ENCODE data around the gene NOL12. TPM values are rescaled to one million over a fixed set of nuclear protein-coding genes. Genes with fewer than 3 reads are reported as not detected.

Gene NOL12
- total and polyA plus RNA-seq, 8 donors: 16.2 to 26.3 (median 20.3) TPM

- H3K4me1 ChIP-seq: peaks cover 13 to 41% of the 10 kb centered on the region in 2 donors
- ATAC-seq: no peak
Observed at GRCh38 chr22:37662039-37662438, 24.1 kb upstream of the NOL12 start.

GRCh38 chr22:37663521-37664140 lies 22.5 kb upstream of the NOL12 start:
- Histone ChIP-seq H3K36me3 (peaks cover 0 to 16% of the 10 kb centered on the region in 2 donors), H3K27me3 (no peaks in the 10 kb centered on the region), H3K4me1 (peaks cover 13 to 35% of the 10 kb centered on the region in 2 donors), H3K4me3 (no peak overlapping the region), H3K27ac (no peak overlapping the region), H3K9me3 (no peaks in the 10 kb centered on the region)
- ATAC-seq (no peak), DNase-seq (peak in 1 of 4 donors; percentile 46)
- intact Hi-C loops (cut with DNase I): no loop called here
- TF ChIP-seq, protein P1, sequence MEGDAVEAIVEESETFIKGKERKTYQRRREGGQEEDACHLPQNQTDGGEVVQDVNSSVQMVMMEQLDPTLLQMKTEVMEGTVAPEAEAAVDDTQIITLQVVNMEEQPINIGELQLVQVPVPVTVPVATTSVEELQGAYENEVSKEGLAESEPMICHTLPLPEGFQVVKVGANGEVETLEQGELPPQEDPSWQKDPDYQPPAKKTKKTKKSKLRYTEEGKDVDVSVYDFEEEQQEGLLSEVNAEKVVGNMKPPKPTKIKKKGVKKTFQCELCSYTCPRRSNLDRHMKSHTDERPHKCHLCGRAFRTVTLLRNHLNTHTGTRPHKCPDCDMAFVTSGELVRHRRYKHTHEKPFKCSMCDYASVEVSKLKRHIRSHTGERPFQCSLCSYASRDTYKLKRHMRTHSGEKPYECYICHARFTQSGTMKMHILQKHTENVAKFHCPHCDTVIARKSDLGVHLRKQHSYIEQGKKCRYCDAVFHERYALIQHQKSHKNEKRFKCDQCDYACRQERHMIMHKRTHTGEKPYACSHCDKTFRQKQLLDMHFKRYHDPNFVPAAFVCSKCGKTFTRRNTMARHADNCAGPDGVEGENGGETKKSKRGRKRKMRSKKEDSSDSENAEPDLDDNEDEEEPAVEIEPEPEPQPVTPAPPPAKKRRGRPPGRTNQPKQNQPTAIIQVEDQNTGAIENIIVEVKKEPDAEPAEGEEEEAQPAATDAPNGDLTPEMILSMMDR (IDR thresholded peaks at IDR 0.05): no peak

More at GRCh38 chr22:37662039-37662438, 24.1 kb upstream of the NOL12 start:
- no peak overlapping the region for H3K27ac ChIP-seq
- no peak overlapping the region for H3K4me3 ChIP-seq
- H3K9me3 ChIP-seq: no peaks in the 10 kb centered on the region
- DNase-seq: no peak
- TF ChIP-seq, protein P1 (IDR thresholded peaks at IDR 0.05): no peak
- H3K36me3 ChIP-seq: peaks cover 0 to 16% of the 10 kb centered on the region in 2 donors
- intact Hi-C loops (cut with DNase I): no loop called here
- H3K27me3 ChIP-seq: no peaks in the 10 kb centered on the region

- no peaks in the 10 kb centered on the region for H3K27me3 ChIP-seq
- TF ChIP-seq, protein P1 (IDR thresholded peaks at IDR 0.05): no peak
- H3K36me3 ChIP-seq: peaks cover 0 to 16% of the 10 kb centered on the region in 2 donors
- intact Hi-C loops (cut with DNase I): no loop called here
- H3K9me3 ChIP-seq: no peaks in the 10 kb centered on the region
- H3K4me1 ChIP-seq: peaks cover 11 to 31% of the 10 kb centered on the region in 2 donors
- ATAC-seq: no peak
- no peak overlapping the region for H3K27ac ChIP-seq
- no peak overlapping the region for H3K4me3 ChIP-seq
- DNase-seq: no peak
Observed at GRCh38 chr22:37664249-37665101, 21.7 kb upstream of the NOL12 start.

- Histone ChIP-seq H3K9me3 (no peaks in the 10 kb centered on the region), H3K4me3 (no peak overlapping the region), H3K27ac (no peak overlapping the region), H3K36me3 (peaks cover 0 to 16% of the 10 kb centered on the region in 2 donors), H3K4me1 (peaks cover 1 to 21% of the 10 kb centered on the region in 2 donors), H3K27me3 (no peaks in the 10 kb centered on the region)
- TF ChIP-seq, protein P1 (IDR thresholded peaks at IDR 0.05): no peak
- ATAC-seq: no peak
- intact Hi-C loops (cut with DNase I): no loop called here
- DNase-seq: no peak
Observed at GRCh38 chr22:37665487-37665886, 20.7 kb upstream of the NOL12 start.

DNA sequence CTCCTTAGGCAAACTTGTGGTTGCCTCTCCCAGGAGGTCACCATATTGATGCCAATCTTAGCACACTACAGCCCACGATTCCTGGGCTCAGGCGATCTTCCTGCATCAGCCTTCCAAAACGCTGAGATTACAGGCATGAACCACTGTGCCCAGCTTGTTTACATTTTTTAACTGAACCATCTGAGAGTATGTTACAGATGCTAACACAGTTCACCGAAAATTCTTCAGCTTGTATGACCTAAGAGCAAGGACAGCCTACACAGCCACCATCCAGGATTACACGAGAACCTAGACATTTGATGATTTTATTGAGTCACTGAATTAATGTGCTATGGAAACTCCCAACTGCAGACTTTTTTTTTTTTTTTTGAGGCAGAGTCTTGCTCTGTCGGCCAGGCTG lies 16.6 kb upstream of the NOL12 start:
- H3K4me1 ChIP-seq: peaks cover 3 to 19% of the 10 kb centered on the region in 2 donors
- H3K36me3 ChIP-seq: peaks cover 0 to 16% of the 10 kb centered on the region in 2 donors
- H3K4me3 ChIP-seq: no peak overlapping the region
- H3K27ac ChIP-seq: no peak overlapping the region
- ATAC-seq: no peak
- H3K9me3 ChIP-seq: no peaks in the 10 kb centered on the region
- H3K27me3 ChIP-seq: no peaks in the 10 kb centered on the region
- TF ChIP-seq, protein P1 (IDR thresholded peaks at IDR 0.05): no peak
- no peak for DNase-seq
- intact Hi-C loops (cut with DNase I): no loop called here
